Keratinocyte (primary cell): ENCODE data around the gene PGLYRP3. TPM values are rescaled to one million over a fixed set of nuclear protein-coding genes. Genes with fewer than 3 reads are reported as not detected.

Experiments
- DNase-seq: peaks from one replicate; pipeline ENCODE4 v3.0.0-alpha.2; 2011; ENCODE audit warnings: low read depth, missing footprints, low spot score
- FAIRE-seq: peaks from 2 replicates; lab custom pipeline; 2011; peaks lifted over from hg19 to GRCh38; lab: Jason Lieb, UNC
- H2AFZ ChIP-seq: 2 replicates; pipeline ENCODE4 v1.6.0; 2012; ENCODE audit warnings: low read length, control low read depth, inconsistent platforms; ENCODE audit not compliant: control insufficient read depth
- H3K27ac ChIP-seq: 2 replicates; pipeline ENCODE4 v1.5.1; 2011; ENCODE audit warnings: low read length; ENCODE audit not compliant: control insufficient read depth, insufficient read depth
- H3K27me3 ChIP-seq: 3 replicates; pipeline ENCODE4 v1.6.0; 2011; ENCODE audit warnings: low read length; ENCODE audit not compliant: control insufficient read depth, insufficient read depth; ENCODE audit errors: extremely low read depth
- H3K36me3 ChIP-seq, 2 experiments: 2 replicates in 1 of 2; 3 replicates in 1 of 2; pipeline ENCODE4 v1.5.1; 2011; ENCODE audit warnings: low read length in 2 of 2, mild to moderate bottlenecking in 1 of 2; ENCODE audit not compliant: control insufficient read depth in 2 of 2, insufficient read depth in 2 of 2; ENCODE audit errors: extremely low read depth in 1 of 2
- H3K4me1 ChIP-seq: 3 replicates; pipeline ENCODE4 v1.5.1; 2011; ENCODE audit warnings: low read length; ENCODE audit not compliant: control insufficient read depth, insufficient read depth; ENCODE audit errors: extremely low read depth
- H3K4me2 ChIP-seq: 3 replicates; pipeline ENCODE4 v1.6.0; 2011; ENCODE audit warnings: low read depth, low read length; ENCODE audit not compliant: control insufficient read depth, insufficient read depth; ENCODE audit errors: extremely low read depth
- H3K4me3 ChIP-seq, 3 experiments: fragments of 200-600 bp in 1 of 3; sonication (generic) in 1 of 3; 2 replicates in 2 of 3; 3 replicates in 1 of 3; pipeline ENCODE4 v1.5.1; 2011 to 2016; ENCODE audit warnings: low read length in 3 of 3, mild to moderate bottlenecking in 3 of 3, control low read depth in 2 of 3, inconsistent platforms in 1 of 3, low read depth in 1 of 3, mixed read lengths in 1 of 3, mixed run types in 1 of 3, moderate library complexity in 1 of 3; ENCODE audit not compliant: control insufficient read depth in 2 of 3, insufficient read depth in 2 of 3; ENCODE audit errors: extremely low read depth in 1 of 3
- H3K79me2 ChIP-seq: 2 replicates; pipeline ENCODE4 v1.6.0; 2012; ENCODE audit warnings: low read length; ENCODE audit not compliant: control insufficient read depth, insufficient read depth
- H3K9ac ChIP-seq: 3 replicates; pipeline ENCODE4 v1.6.0; 2011; ENCODE audit warnings: low read length; ENCODE audit not compliant: control insufficient read depth, insufficient read depth; ENCODE audit errors: extremely low read depth
- H3K9me1 ChIP-seq: 3 replicates; pipeline ENCODE4 v1.6.0; 2011; ENCODE audit warnings: low read length; ENCODE audit not compliant: control insufficient read depth, insufficient read depth; ENCODE audit errors: extremely low read depth
- H3K9me3 ChIP-seq: 2 replicates; pipeline ENCODE4 v1.5.1; 2012; ENCODE audit warnings: low read depth, low read length; ENCODE audit not compliant: control insufficient read depth
- H4K20me1 ChIP-seq: 3 replicates; pipeline ENCODE4 v1.6.0; 2011; ENCODE audit warnings: low read length; ENCODE audit not compliant: control insufficient read depth, insufficient read depth; ENCODE audit errors: extremely low read depth
- CTCF ChIP-seq, 3 experiments: IDR thresholded peaks in 1 of 3; conservative IDR thresholded peaks in 1 of 3; optimal IDR thresholded peaks in 1 of 3; 2 replicates in 2 of 3; 3 replicates in 1 of 3; pipeline versions ENCODE3 to v1.5.1; 2011; ENCODE audit warnings: low read length in 3 of 3, mild to moderate bottlenecking in 3 of 3, moderate library complexity in 2 of 3, control low read depth in 1 of 3, inconsistent platforms in 1 of 3; ENCODE audit not compliant: insufficient read depth in 2 of 3; ENCODE audit errors: extremely low read depth in 1 of 3
- EZH2 ChIP-seq: IDR thresholded peaks from one replicate; pipeline ENCODE4 v1.6.1; 2012; ENCODE audit warnings: inconsistent platforms, mild to moderate bottlenecking, low read length, moderate library complexity
- dilution Hi-C: fragments of 300-500 bp; cut with MboI; formaldehyde crosslinking; loops from one replicate; pipeline ENCODE4 v1.7.0; 2020; ENCODE audit warnings: low sequenced_read_pairs; ENCODE audit not compliant: extremely low pct_ligation_motif_present
- polyA plus RNA-seq, 5 experiments: library from polyadenylated mRNA; depleted of rRNA in 3 of 5; stranded (reverse) in 3 of 5; stranded (forward) in 1 of 5; unstranded in 1 of 5; fragments of >200 nt; gene quantifications; 1 replicate in 1 of 5; 2 replicates in 3 of 5; 3 replicates in 1 of 5; pipeline versions ENCODE4 v1.2.1 to v1.2.3, GENCODE V29; 2011 to 2012; ENCODE audit warnings: missing spikeins in 2 of 5, low read depth in 1 of 5, low replicate concordance in 1 of 5

The PGLYRP3 gene
- polyA plus RNA-seq, 1 donor (not counting 4 experiments of a cell fraction or from before 2014, with no cell fraction given): 0.93 TPM

GRCh38 chr1:153344718-153345025 is 31.9 kb upstream of the PGLYRP3 start:
- DNase-seq (no peak), FAIRE-seq (no peak)
- Histone ChIP-seq H3K9me1 (no peaks in the 10 kb centered on the region), H2AFZ (no peak overlapping the region), H3K4me1 (peaks cover 29% of the 10 kb centered on the region), H4K20me1 (no peaks in the 10 kb centered on the region), H3K4me3 (no peak overlapping the region), H3K9ac (no peak overlapping the region), H3K9me3 (no peaks in the 10 kb centered on the region), H3K27ac (no peak overlapping the region), H3K4me2 (no peak overlapping the region), H3K79me2 (no peaks in the 10 kb centered on the region), H3K36me3 (no peaks in the 10 kb centered on the region), H3K27me3 (no peaks in the 10 kb centered on the region)
- dilution Hi-C loops: no loop called here
- no peak for TF ChIP-seq EZH2
- TF ChIP-seq CTCF (optimal IDR thresholded peaks at IDR 0.05 in 1 of 3, IDR thresholded peaks at IDR 0.05 in 1 of 3, conservative IDR thresholded peaks at IDR 0.05 in 1 of 3; ENCODE audit: extremely low read depth in 1 of 3, insufficient read depth in 2 of 3, low read length in 3 of 3): no peak

GRCh38 chr1:153343811-153344717 is 31.3 kb upstream of the PGLYRP3 start:
- Histone ChIP-seq H2AFZ (no peak overlapping the region), H3K79me2 (no peaks in the 10 kb centered on the region), H3K4me1 (peaks cover 29% of the 10 kb centered on the region), H3K4me2 (no peak overlapping the region), H3K9ac (no peak overlapping the region), H3K4me3 (no peak overlapping the region), H3K36me3 (no peaks in the 10 kb centered on the region), H3K9me3 (no peaks in the 10 kb centered on the region), H3K9me1 (no peaks in the 10 kb centered on the region), H3K27me3 (no peaks in the 10 kb centered on the region), H4K20me1 (no peaks in the 10 kb centered on the region), H3K27ac (no peak overlapping the region)
- no peak for DNase-seq
- FAIRE-seq: no peak
- dilution Hi-C loops: no loop called here
- TF ChIP-seq CTCF (optimal IDR thresholded peaks at IDR 0.05 in 1 of 3, IDR thresholded peaks at IDR 0.05 in 1 of 3, conservative IDR thresholded peaks at IDR 0.05 in 1 of 3; ENCODE audit: extremely low read depth in 1 of 3, insufficient read depth in 2 of 3, low read length in 3 of 3) (no peak), EZH2 (no peak)
